Colon (tissue), 2 donors: ENCODE data around the gene ZNF787.

Experiments used
- FAIRE-seq: peaks from 2 replicates; lab custom pipeline; 2012; peaks lifted over from hg19 to GRCh38; lab: Jason Lieb, UNC
- donor health status: control.
- donor health status: control.

Gene ZNF787

GRCh38 chr19:56144376-56144775, 23.3 kb upstream of the ZNF787 start:
- no peak for FAIRE-seq

GRCh38 chr19:56142897-56143434, 21.9 kb upstream of the ZNF787 start:
- no peak for FAIRE-seq

DNA sequence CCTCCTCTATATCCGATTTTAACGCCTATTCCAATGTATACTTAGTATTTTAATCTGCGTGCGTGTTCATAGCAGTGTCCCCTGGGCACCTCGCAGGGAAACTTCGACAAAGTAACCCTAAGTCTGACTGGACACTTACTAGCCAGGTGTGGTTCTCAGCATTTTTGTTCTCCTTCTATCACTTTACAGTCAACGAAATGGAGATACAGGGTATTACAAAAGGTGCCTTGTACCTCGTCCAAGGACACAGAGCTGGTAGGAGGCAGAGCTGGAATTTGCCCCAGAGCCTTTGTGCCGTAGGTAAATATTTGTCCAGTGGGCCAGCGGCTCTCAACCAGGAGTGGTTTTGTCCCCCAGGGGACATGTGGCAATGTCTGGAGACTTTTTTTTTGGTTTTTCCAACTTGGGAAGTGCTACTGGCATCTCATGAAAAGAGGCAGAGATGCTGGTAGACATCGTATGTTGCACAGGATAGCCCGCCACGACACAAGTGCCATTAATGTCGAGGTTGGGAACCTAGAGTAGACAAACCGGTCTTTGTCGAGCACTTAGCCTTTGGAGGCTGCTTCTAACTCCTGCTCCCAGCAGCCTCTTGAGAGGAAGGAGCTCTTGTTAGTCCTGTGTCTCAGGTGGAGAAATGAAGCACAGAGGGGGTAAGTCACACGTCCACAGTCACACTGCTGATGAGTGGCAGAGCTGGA, 21.1 kb upstream of the ZNF787 start:
- FAIRE-seq = no peak

DNA sequence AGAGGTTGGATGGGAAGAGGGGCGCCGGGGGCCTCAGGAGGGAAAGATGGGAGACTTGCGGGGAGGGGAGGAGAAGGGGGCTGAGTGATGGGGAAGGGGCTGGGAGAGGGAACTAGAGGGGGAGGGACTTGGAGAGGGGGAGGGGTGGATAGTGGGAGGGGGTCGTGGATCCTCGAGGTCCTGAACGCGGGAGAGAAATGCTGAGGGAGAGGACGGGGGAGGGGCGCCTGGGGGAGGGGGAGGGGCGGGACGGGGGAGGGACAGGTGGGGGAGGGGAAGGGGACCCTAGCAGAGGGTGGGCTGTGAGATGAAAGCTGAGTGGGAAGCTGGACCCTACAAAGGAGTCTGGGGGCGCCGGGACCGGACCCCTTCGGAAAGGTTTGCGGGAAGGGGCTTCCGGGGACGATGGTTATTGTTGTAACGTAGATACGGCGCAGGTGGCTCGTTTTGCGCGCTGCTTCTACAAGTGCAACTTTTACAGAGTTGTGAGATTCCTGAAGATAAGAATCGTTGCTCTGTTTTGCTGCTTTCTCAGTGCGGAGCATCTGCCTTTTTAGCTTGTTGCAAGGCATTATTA, 20.4 kb upstream of the ZNF787 start:
- FAIRE-seq = no peak

DNA sequence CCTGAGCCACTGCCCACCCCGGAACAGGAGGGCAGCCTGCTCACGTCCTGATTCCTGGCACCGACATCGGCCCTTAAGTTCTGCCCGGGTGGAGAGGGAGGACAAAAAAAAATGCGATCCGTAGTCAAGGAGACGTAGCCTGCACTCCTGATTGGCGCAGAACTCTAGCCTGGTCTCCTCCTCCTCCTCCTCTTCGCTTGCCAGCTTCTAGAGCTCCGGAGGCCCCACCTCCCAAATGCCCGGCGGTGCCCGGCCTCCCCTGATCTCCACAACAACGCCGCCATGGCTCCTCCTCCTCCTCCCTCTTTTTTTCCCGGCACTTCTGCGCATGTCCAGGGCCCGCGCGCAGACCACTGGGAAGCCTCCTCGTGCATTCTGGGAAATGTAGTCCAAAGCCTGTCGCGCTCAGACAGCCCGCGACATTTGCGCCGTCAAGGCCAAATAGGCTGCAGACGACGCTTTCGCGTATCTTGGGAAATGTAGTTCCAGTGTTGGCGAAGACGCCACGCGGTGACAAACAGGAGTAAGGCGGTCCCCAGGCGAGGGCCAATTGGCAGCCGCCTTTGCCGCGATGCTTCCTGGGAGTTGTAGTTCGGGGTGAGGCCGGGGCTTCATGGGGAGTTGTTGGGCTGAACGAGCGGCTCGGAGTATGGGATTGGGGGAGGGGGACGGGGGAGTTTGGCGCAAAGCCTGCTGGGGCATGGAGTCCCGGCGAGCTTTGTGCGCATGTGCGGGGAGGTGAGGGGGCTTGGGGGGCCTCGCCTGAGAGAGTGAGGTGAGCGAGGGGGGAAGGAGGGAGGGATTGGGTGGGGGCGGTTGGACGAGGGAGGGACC, 19.7 kb upstream of the ZNF787 start, which contains the start of gene ZNF444:
Gene ZNF444 (plus strand): TSS at position 705 of the 834 bp plus-strand sequence. CDS start 5,625 bp downstream, outside the sequence.
- FAIRE-seq = peak; percentile 98

GRCh38 chr19:56139847-56140582, 18.9 kb upstream of the ZNF787 start:
- no peak for FAIRE-seq

GRCh38 chr19:56138069-56138468, 17.0 kb upstream of the ZNF787 start:
- no peak for FAIRE-seq

- no peak for FAIRE-seq
Measured at GRCh38 chr19:56137405-56137804, 16.3 kb upstream of the ZNF787 start.

GRCh38 chr19:56136362-56136761, 15.3 kb upstream of the ZNF787 start:
- FAIRE-seq = no peak

- FAIRE-seq = no peak
Measured at GRCh38 chr19:56134654-56134921, 13.5 kb upstream of the ZNF787 start.

DNA sequence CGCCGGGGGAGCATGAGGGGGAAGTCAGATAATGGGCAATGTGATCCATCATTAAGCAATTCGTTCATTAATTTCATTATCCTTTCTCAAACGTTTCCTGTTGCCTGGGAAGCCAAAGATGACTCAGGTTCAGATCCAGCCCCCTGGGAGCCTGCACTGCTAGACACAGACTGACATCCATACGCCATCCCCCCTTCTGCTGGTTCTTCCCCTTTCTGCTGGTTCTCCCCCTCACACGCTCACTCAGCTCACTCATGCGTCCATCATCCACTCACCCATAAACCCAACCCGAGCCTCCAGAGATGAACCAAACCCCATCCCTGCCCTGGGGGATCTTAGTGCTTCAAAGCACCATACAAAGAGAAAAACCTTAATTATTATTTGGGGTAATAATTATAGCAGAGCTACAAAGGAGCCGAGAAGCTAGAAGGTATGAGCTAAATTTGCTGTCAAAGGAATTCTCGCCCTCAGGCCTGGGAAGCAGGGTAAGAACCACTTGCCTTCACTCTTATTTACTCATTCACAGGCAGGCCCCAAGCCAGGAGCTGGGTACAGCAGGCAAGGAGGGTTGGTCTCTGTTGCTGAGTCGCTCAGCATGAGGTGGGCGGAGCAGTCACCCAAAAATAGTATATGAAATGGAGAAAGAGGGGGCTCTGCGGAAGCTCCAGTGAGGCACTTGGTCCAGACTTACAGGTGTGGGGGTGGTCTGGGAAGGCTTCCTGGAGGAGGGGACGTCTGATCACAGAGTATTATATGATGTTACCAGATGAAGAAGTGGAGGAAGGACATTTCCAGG, 13.0 kb upstream of the ZNF787 start:
- no peak for FAIRE-seq

GRCh38 chr19:56132316-56132822, 11.3 kb upstream of the ZNF787 start:
- no peak for FAIRE-seq

DNA sequence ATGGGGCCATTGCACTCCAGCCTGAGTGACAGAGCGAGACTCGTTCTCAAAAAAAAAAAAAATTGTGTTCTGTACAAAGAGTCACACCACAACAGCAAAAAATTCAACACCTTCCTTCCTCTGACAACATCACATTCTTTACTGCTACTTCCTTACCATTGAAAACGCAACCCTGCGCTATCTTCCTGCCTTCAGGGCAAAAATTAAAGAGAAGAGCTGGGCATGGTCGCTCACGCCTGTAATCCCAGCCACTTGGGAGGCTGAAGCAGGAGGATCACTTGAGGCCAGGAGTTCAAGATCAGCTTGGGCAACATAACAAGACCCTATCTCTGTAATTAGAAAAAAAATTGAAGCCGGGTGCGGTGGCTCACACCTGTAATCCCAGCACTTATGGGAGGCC, 10.6 kb upstream of the ZNF787 start:
- FAIRE-seq = no peak

DNA sequence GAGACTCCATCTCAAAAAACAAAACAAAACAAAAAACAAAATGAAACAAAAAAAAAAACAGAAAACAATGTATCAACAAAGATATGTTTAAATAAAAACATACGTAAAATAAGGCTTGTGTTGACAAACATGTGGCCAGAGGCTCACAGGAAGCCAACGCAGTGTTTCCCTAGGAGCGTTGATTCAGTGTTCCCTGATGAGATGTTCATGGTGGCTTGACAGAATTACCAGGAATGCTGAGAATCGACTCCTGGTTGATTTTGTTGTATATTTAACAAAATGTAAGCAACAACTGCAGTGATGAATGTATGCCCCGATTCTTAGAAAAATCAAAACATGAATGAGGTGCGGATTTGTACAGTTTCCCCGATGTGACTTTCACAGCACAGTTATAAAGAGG, 8.9 kb upstream of the ZNF787 start:
- no peak for FAIRE-seq

- FAIRE-seq = no peak
Measured at GRCh38 chr19:56126983-56127780, 6.1 kb upstream of the ZNF787 start.

DNA sequence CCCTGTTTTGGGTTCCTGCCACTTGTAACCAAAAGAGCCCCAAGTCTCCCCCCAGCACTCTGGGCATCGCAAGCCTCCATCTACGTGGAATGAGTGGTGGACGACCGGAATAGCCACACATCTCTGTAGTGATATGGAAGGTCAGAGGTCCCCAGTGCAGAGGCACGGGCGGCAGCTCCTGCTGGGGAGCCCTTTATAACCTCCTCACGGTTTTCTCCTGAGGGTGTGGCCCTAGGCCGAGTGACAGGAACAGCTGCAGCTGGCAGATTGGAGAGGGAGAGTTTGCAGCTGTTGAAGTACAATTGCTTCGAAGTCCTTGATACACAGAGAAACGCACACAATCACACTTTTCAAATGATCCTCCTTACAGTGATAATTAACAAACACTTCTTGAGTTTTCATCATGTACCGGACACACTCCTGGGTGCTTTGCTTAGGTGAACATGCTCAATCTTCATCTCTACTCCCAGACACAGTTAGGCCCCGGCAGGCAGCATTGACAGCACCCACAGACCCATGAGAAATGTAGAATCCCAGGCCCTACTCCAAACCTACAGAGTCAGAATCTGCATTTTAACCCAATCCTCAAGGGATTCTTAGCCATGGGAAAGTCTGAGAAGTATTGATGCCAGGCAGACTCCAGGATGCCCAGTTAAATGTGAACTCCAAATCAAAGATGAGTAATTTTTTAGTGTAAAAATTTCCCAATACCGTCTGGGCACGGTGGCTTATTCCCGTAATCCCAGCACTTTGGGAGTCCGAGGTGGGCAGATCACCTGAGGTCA, 4.9 kb upstream of the ZNF787 start:
- no peak for FAIRE-seq

DNA sequence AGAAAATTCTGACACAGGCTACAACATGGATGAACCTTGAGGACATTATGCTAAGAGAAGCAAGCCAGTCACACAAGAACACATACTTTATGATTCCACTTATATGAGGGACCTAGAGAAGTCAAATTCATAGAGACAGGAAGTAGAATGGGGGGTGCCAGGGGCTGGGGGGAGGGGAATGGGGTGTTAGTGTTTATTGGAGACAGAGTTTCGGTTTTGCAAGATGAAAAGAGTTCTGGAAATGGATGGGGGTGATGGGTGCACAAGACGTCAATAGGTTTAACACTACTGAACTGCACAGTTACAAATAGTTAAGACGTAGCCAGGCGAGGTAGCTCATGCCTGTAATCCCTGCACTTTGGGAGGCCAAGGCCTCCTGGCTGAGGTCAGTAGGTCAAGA, 3.5 kb upstream of the ZNF787 start:
- FAIRE-seq = no peak

DNA sequence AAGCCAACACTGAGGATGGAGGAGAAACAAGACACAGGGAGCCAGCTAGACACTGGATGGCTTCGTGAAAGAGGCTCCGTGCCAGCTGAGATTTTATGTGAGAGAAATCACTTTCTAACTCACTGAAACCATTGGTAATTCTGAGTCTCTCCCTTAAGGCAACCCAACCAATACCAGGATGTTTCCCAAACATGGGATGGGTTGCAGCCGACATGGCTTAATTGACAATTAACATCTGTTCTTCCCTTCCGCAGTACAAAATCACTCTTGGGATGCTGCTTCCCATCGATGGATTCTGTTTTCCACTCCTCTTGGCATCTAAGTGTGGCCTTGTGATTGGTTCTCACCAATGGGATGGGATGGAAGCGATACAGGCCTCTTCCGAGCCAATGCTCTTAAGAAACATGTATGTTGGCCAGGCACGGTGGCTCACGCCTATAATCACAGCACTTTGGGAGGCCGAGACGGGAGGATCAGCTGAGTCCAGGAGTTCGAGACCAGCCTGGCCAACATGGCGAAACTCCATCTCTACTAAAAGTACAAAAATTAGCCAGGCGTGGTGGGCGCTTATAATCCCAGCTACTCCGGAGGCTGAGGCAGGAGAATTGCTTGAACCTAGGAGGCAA, 2.3 kb upstream of the ZNF787 start:
- no peak for FAIRE-seq
